ENCODE data around the gene BOC.

Gene BOC

DNA sequence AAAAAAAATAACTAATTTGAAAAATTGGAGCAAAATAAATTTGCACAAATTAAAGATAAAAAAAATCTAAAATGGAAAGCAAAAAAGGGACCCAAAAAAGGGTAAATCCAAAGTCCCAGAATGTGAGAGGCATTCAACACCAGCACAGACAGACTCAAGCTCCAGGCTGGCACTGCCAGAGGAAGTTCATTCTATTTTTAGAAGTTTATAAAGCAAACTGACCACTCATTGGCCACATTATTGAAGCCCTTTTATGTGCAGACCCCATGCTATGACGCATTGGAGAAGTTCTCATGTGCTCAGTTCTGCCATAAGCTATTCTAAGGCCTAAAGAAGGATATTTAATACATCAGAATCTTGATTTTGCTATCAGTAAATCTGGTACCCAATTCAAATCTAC lies 17.6 kb upstream of the BOC start:
- no peak for DNase-seq

DNA sequence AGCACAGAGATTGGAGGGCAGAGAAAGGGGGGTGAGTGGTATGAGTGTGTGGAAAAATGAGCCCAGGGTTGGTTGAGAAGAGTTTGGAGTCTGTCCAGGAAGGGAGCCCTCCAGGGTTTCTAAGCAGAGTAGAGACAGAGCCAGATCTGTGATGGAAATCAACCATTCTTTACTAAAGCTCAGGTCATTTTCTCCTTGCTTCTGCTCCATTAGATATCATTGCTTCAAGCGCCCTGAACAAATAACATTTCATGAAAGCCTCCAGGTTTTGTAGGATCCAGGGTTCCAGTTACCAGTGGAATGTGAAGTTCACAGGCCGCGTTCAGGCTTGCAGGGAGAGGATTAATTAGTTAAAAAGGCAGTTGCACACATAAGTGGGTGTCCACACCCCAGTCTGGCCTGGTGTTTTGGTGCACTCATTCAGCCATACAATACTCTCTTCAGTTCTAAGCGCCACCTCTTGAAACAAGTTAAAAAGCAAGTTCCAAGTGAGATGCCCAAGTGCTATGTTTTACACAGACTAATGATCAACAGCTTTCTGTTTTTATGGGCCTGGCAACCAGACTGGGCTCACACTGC lies 16.4 kb upstream of the BOC start:
- no peak for DNase-seq

- no peak for DNase-seq
These were observed 11.0 kb upstream of the BOC start for GRCh38 chr3:113200351-113200750.

DNA sequence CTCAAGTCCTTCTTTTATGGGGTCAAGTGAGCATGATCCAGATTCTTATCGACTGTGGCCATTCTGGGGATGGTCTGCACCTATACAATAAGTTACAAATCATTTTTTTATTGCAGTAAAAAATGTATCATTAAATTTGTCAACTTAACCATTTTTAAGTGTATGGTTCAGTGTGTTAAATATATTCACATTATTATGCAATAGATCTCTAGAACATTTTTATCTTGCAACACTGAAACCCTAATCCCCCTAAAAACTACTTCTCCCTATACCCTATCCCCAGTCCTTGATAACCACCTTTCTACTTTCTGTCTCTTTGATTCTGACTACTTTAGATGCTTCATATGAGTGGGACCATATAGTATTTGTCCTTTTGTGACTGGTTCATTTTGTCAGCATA lies 10.4 kb upstream of the BOC start:
- no peak for DNase-seq

GRCh38 chr3:113204371-113204770 lies 7.0 kb upstream of the BOC start:
- no peak for DNase-seq

- no peak for DNase-seq
These were observed 5.9 kb upstream of the BOC start for GRCh38 chr3:113205481-113205880.

- no peak for DNase-seq
These were observed 590 bp upstream of the BOC start for GRCh38 chr3:113210604-113211329.

DNA sequence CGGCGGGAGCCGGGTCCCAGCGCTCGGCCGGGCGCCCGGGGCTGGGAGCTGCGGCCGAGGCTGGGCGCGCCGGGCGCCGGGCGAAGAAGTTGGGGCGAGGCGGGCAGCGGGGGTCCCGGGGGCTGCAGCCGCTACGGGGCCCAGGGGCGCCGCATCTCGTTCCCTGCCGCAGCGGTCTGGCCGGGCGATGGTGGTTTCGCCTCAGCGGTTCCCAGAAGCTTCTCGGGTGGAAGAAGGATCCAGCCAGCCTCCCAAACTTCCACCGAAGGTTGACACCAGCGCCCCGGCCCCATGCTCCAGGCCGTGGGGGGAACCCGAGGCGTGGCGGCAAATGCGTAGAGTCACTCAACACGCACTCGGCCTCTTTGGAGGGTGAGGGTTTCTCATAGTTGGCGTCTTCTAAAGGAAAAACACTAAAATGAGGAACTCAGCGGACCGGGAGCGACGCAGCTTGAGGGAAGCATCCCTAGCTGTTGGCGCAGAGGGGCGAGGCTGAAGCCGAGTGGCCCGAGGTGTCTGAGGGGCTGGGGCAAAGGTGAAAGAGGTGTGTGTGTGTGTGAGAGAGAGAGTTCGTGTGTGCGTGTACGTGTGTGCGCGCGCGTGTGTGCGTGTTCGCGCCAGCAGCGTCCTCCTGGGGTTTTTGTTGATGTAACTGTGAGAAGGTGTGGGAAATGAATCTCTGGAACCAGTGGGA lies 940 bp downstream of the BOC start:
- peak in 1 of 2 experiments; percentile 17 for DNase-seq

DNA sequence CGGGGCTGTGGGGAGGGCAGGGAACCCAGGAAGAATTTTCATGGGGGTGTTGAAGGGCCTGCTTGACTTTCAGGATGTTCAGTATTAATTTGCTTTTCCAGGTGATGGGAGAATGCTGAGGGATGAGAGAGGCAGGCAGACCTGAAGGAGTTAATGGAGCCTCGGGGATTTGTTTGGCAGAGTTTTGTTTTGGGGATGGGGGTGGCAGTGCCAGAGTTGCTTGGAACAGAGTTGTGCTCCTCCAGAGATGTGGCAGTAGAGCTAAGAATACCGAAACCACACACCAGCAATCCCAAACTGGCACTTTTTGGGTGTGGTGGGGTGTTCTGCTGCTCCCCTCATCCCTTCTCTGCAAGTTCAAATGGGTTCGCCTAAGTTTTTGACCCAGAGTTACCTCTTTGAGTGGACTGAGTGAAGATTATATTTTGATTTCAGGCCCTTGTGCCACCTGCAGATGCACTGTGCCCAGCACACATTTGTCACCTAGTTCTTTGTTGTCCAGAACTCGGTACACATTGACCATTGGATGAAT lies 1.6 kb downstream of the BOC start:
- DNase-seq: no peak

DNA sequence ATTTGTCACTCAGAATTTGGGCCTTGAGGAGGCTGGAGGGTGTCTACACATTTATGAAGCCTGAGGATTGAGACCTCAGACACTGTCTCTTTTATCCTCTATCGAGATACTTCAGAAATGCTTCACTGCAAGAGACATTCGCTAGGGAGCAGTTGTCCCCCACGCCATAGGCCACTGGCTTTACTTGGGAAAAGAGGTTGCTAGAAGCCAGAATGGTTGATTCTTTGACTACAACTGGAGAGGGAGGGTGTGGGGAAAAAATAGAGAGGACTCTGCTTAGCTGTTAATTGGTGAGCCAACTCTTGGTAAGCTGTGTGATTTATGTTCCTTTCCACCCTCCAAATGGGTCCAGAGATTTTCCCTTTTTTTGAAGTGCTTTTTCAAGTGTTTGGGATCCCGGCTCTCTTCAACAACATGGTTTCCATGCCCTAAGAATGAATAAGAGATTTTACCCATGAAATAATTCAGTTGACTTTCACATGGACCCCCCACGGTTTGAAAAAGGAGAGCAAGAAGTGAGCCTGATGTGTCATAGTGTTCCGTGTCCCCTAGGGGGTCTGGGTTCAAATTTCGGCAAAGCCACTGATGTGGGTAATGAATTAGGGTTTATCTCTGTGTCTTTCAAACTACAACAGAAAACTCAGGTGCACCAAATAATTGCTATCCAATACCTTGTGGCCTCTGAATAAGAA lies 2.7 kb downstream of the BOC start:
- no peak for DNase-seq

GRCh38 chr3:113214917-113215595 lies 3.7 kb downstream of the BOC start:
- no peak for DNase-seq

- no peak for DNase-seq
These were observed 5.0 kb downstream of the BOC start for GRCh38 chr3:113216393-113216792.

- DNase-seq: no peak
These were observed 6.8 kb downstream of the BOC start for GRCh38 chr3:113218011-113218680.

DNA sequence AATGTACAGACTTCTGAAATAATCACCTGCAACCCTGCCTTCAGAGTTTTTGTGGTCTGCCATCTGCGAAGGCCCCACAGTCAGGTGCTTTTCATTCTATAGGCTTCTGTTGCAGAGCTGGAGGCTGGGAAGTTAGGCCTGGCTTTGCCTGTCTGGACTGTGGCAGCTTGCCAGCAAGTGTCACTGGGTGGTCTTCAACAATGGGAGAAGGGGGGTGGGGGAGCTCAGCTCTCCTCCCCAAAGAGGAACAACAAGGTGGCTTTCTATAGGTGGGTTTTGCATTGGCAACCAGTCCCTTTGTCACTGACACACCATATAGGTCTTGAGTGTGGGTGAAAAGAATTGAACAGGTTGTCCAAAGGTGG lies 7.3 kb downstream of the BOC start:
- no peak for DNase-seq

GRCh38 chr3:113219605-113220300 lies 8.4 kb downstream of the BOC start:
- no peak for DNase-seq

DNA sequence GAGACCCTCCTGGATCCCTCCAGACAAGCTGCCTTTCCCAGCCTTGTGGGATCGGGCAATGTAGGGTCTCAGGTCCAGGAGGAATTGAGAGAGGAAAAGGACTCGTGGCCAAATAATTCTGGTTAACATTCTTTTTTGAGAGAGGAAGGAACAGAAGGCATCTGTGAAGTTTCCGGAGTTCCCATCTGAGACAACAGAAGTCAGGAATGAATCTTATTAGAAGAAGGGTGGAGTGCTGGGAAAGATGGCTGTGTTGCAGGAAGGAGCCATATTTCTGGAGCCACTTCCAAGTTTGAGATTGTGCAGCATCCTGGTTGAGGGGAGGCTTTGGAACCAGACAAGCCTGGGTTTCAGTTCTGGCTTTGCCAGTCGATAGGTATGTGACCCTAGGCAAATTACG lies 9.4 kb downstream of the BOC start:
- no peak for DNase-seq

DNA sequence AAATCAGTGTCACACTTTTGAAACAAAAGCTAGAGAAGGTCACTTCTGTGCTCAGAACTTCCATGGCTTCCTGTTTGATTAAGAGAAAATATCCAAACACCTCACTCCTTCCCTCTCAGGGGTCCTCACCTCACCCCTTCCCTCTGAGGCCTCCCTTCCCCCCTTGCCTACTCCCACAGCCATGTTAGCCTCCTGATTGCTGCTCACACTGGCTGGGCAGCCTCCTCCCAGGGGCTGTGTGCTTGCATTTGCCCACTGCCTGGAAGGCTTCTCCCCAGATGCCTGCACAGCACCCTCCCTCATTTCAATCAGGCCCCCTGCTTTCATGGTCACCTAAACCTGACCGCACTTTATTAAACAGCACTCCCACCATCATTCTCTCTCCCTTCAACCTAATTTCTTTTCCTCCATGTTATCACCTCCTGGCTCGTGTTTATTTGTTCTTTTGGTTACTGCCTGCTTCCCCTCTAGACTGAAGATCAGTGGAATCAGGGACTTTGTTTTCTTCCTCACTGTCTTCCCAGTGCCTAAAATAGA lies 10.4 kb downstream of the BOC start:
- no peak for DNase-seq

GRCh38 chr3:113222451-113223086 lies 11.2 kb downstream of the BOC start:
- DNase-seq: no peak

DNA sequence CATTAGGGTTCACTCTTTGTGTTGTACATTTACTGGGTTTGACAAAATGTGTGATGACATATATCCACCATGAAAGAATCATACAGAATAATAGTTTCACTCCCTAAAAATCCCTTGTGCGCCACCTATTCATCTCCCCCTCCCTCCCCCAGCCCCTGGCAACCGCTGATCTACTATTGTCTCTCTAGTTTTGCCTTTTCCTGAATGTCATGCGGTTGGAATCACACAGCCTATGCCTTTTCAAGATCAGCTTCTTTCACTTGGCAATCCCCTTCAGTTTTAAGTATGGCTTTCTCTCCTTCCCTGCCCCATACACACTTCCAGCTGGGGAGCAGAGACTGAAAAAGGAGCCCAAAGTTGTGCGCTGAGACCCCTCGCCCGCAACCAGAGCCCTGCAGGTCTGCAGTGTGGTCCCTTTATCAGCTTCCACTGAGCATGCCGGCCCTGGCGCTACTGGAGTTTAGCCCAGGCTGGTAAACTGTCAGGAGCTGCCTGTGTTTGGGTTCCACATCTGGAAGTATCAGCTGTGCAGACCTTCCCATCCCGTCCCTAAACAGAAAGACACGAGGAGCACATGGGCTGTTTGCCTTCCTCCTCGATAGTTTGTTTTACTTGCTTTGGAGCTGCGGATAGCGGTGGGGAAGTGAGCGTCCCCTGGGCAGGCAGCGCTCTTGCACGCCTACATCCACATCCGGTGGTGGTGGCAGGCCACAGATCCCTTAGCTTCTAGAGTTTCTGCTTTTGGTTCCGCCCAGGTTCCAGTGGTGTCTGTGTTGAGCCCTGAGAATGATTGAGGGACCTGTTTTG lies 12.3 kb downstream of the BOC start:
- DNase-seq: peak; percentile 8 to 49

DNA sequence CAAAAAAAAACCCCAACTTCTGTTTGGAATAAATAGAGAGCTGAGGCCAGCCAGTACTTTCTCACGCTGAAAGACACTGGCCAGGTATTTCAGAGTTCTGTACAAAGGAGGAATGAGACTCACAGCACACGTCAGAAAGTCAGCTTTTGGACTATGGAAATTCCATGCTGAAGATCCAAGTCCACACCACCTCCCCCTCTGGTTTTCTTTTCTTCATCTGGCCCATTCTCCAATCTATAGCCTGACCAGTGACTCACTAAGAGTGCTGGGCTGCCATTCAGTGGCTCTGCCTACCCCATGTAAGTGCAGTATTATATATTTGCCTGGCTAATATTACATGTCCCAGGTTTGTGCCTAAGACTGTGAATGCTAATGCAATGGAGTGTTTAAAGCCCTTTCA lies 13.9 kb downstream of the BOC start:
- DNase-seq: no peak
